Measurements from ENCODE around the gene FBXL4. TPM values are rescaled to one million over a fixed set of nuclear protein-coding genes. Genes with fewer than 3 reads are reported as not detected.

The FBXL4 gene
- polyA plus RNA-seq, 1 experiment, result 10.5 TPM

DNA sequence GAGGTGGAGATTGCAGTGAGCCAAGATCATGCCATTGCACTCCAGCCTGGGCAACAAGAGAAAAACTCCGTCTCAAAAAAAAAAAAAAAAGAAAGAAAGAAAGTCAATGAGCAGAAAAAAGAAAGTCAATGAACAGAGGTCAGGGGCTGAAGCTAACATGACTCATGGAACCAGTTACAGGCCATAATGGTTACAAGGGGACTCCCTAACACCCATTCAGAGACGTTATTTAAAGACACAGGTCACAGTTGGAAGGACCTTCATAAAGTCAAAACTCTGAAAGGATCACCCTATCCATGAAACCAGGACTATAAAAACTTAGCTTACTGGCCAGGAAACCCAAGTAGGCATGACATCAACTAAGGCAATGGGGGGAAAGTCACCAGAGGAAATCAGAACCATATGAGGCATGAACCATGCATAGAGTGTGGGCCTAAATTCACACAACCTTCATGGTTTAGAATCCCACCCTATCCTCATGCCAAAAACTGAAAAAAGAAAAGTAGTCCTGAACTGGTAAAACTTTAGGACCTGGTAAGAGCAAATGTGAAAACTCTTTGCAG is 18.2 kb downstream of the FBXL4 start:
- TF ChIP-seq, protein P1, sequence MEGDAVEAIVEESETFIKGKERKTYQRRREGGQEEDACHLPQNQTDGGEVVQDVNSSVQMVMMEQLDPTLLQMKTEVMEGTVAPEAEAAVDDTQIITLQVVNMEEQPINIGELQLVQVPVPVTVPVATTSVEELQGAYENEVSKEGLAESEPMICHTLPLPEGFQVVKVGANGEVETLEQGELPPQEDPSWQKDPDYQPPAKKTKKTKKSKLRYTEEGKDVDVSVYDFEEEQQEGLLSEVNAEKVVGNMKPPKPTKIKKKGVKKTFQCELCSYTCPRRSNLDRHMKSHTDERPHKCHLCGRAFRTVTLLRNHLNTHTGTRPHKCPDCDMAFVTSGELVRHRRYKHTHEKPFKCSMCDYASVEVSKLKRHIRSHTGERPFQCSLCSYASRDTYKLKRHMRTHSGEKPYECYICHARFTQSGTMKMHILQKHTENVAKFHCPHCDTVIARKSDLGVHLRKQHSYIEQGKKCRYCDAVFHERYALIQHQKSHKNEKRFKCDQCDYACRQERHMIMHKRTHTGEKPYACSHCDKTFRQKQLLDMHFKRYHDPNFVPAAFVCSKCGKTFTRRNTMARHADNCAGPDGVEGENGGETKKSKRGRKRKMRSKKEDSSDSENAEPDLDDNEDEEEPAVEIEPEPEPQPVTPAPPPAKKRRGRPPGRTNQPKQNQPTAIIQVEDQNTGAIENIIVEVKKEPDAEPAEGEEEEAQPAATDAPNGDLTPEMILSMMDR (IDR thresholded peaks at IDR 0.05; ENCODE audit: insufficient read depth, low read depth, low read length), result no peak
- 0 out of 2 replicates have a peak, but pooled peaks cover 1% of the 10 kb centered on the region for H3K36me3 ChIP-seq (ENCODE audit: control insufficient read depth, insufficient read depth, low read length)
- no peak for DNase-seq (ENCODE audit: low read depth)
- ChIA-PET CTCF (no interaction called here), POLR2A (no interaction called here)
- no peak overlapping the region for H3K4me3 ChIP-seq (ENCODE audit: low read depth, low read length)
- H3K27me3 ChIP-seq (ENCODE audit: control insufficient read depth, insufficient read depth, low read length), result no peaks in the 10 kb centered on the region

DNA sequence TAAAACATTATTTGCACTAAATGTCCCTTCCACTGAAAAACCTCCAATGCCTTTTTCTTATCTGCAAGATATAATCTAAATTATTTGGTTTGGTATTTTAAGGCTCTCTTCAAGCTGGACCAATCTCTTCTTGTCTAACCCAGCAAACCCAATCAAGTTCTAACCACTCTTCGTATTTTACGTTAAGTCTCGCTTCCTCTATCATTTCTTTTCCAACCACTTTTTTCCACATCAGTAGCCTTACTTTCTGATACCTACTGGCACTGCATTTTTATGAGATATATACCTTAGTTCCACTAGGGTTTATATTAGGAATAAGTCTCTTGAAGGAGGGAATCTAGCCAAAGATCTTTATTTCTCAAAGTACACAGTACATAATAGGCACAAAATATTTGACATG is 19.1 kb downstream of the FBXL4 start:
- TF ChIP-seq, protein P1 (IDR thresholded peaks at IDR 0.05; ENCODE audit: insufficient read depth, low read depth, low read length), result no peak
- Histone ChIP-seq H3K27me3 (ENCODE audit: control insufficient read depth, insufficient read depth, low read length) (no peaks in the 10 kb centered on the region), H3K36me3 (ENCODE audit: control insufficient read depth, insufficient read depth, low read length) (0 out of 2 replicates have a peak, but pooled peaks cover 1% of the 10 kb centered on the region), H3K4me3 (ENCODE audit: low read depth, low read length) (no peak overlapping the region)
- CTCF ChIA-PET, result no interaction called here
- DNase-seq (ENCODE audit: low read depth), result no peak
- POLR2A ChIA-PET, result no interaction called here

DNA sequence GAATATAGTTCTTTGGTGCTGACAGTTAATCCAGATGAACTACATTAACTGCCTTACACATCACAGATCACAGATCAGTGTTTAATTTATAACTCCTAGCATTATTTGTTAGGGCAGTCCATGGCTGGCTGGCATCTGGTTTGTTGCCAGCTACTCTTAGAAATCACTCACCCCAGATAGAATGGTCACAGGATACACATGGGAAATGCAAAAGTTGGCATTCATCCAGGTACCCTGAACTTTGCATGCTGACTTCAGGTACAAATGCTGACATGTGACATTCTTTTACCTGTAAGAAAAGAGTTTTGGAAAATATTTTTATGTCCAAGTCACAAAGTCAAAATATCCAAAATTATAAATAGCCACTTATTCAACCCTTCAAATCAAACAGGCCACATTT is 20.2 kb downstream of the FBXL4 start:
- DNase-seq (ENCODE audit: low read depth), result no peak
- CTCF ChIA-PET, result no interaction called here
- H3K4me3 ChIP-seq (ENCODE audit: low read depth, low read length), result no peak overlapping the region
- POLR2A ChIA-PET, result no interaction called here
- H3K27me3 ChIP-seq (ENCODE audit: control insufficient read depth, insufficient read depth, low read length), result no peaks in the 10 kb centered on the region
- 0 out of 2 replicates have a peak, but pooled peaks cover 1% of the 10 kb centered on the region for H3K36me3 ChIP-seq (ENCODE audit: control insufficient read depth, insufficient read depth, low read length)
- TF ChIP-seq, protein P1 (IDR thresholded peaks at IDR 0.05; ENCODE audit: insufficient read depth, low read depth, low read length), result no peak

DNA sequence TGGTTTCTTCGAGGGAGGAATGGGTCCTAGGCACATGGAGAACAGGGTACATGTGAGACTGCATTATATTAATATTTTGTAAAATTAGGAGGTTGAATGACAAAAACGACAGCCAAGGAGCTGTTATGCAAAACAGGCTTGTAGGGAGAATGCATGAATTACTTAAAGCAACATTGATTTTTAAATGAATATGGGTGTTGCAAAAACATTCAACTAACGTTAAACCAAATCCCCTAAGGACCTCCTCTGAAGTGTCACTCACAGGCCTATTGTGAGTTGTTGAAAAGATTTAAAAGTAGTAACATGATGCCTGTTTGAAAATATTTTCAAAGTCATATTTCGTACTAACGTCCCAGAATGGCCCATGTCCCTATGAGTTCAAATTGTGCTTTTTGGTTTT is 21.9 kb downstream of the FBXL4 start:
- ChIA-PET CTCF (no interaction called here), POLR2A (no interaction called here)
- no peak overlapping the region for H3K4me3 ChIP-seq (ENCODE audit: low read depth, low read length)
- 0 out of 2 replicates have a peak, but pooled peaks cover 1% of the 10 kb centered on the region for H3K36me3 ChIP-seq (ENCODE audit: control insufficient read depth, insufficient read depth, low read length)
- no peaks in the 10 kb centered on the region for H3K27me3 ChIP-seq (ENCODE audit: control insufficient read depth, insufficient read depth, low read length)
- TF ChIP-seq, protein P1 (IDR thresholded peaks at IDR 0.05; ENCODE audit: insufficient read depth, low read depth, low read length), result no peak
- DNase-seq (ENCODE audit: low read depth), result no peak

DNA sequence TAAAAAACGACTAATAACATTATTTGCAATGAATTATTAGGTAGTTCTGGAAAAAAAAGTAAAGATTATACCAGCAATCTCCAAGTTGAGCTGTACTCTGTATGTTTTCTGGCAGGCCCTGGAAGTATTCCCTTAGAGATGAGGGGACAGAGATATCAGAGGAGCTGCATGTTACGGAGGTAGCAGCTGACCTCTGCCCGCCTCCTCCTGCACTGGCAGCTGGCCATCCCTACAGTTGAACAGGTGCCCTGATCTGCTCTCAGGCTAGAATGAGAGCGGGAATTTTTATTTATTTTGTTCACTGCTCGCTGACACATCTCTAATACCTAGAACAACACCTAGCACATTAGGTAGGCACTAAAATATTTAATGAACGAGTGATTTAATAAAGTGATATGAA is 23.1 kb downstream of the FBXL4 start:
- no peaks in the 10 kb centered on the region for H3K27me3 ChIP-seq (ENCODE audit: control insufficient read depth, insufficient read depth, low read length)
- DNase-seq (ENCODE audit: low read depth), result no peak
- POLR2A ChIA-PET, result no interaction called here
- H3K36me3 ChIP-seq (ENCODE audit: control insufficient read depth, insufficient read depth, low read length), result 0 out of 2 replicates have a peak, but pooled peaks cover 1% of the 10 kb centered on the region
- no peak overlapping the region for H3K4me3 ChIP-seq (ENCODE audit: low read depth, low read length)
- CTCF ChIA-PET, result no interaction called here
- TF ChIP-seq, protein P1 (IDR thresholded peaks at IDR 0.05; ENCODE audit: insufficient read depth, low read depth, low read length), result no peak
